Stimulated activated CD4-positive, alpha-beta T cell treated with anti-CD3 and anti-CD28 coated beads, Interleukin-4, amount 100 ng/mL, for 1 hour (primary cell): ENCODE measurements around the gene CEP350.
A peak's percentile ranks its signal among the peaks of the same experiment; 100 is the strongest.

Source experiments
- DNase-seq: peaks from one replicate; pipeline ENCODE4 v3.0.0-alpha.2; 2020

The CEP350 gene

GRCh38 chr1:179954493-179955286 lies at the start of gene CEP350:
Gene CEP350 (plus strand): TSS chr1:179954810. CDS start chr1:179986182, 31,372 bp downstream.
- DNase-seq, result peak; percentile 98

GRCh38 chr1:179910934-179911333 lies 43.7 kb upstream of the CEP350 start:
- no peak for DNase-seq

- DNase-seq, result no peak
Measured at GRCh38 chr1:179911812-179912211, 42.8 kb upstream of the CEP350 start.

GRCh38 chr1:179917601-179918429 lies 36.8 kb upstream of the CEP350 start:
- DNase-seq, result no peak

- no peak for DNase-seq
Measured at GRCh38 chr1:179921472-179921871, 33.1 kb upstream of the CEP350 start.

GRCh38 chr1:179921981-179922872 lies 32.4 kb upstream of the CEP350 start:
- DNase-seq, result no peak

GRCh38 chr1:179923029-179923428 lies 31.6 kb upstream of the CEP350 start:
- no peak for DNase-seq

GRCh38 chr1:179924268-179924667 lies 30.3 kb upstream of the CEP350 start:
- DNase-seq, result no peak

GRCh38 chr1:179925302-179925701 lies 29.3 kb upstream of the CEP350 start:
- no peak for DNase-seq

GRCh38 chr1:179925922-179926849 lies 28.4 kb upstream of the CEP350 start:
- no peak for DNase-seq

GRCh38 chr1:179926850-179927205 lies 27.8 kb upstream of the CEP350 start:
- DNase-seq, result no peak

- DNase-seq, result no peak
Measured at GRCh38 chr1:179929955-179930798, 24.4 kb upstream of the CEP350 start.

- DNase-seq, result no peak
Measured at GRCh38 chr1:179930867-179931266, 23.7 kb upstream of the CEP350 start.

- DNase-seq, result no peak
Measured at GRCh38 chr1:179933219-179933618, 21.4 kb upstream of the CEP350 start.

- DNase-seq, result no peak
Measured at GRCh38 chr1:179935909-179936496, 18.6 kb upstream of the CEP350 start.

- DNase-seq, result no peak
Measured at GRCh38 chr1:179937668-179938254, 16.8 kb upstream of the CEP350 start.

GRCh38 chr1:179938752-179939151 lies 15.9 kb upstream of the CEP350 start:
- no peak for DNase-seq

GRCh38 chr1:179939941-179940340 lies 14.7 kb upstream of the CEP350 start:
- no peak for DNase-seq

- DNase-seq, result no peak
Measured at GRCh38 chr1:179941454-179941853, 13.2 kb upstream of the CEP350 start.

- DNase-seq, result no peak
Measured at GRCh38 chr1:179950651-179951050, 4.0 kb upstream of the CEP350 start.
